HCT116 (cell line): ENCODE results near the gene COL21A1. TPM values are rescaled to one million over a fixed set of nuclear protein-coding genes. Genes with fewer than 3 reads are reported as not detected.

Experiments used
- ATAC-seq: fragments of 200-7000 bp; cut with Tn5 transposase; 2 replicates; pipeline ENCODE4 v1.9.1; 2020; ENCODE audit warnings: mild to moderate bottlenecking, moderate library complexity
- BruUV-seq: library from RNA; stranded (reverse); fragments of 400-500 nt; replicated peaks from 2 replicates; lab custom pipeline; 2021; lab: Mats Ljungman, UMichigan
- CTCF ChIA-PET: fragments of 300-600 bp; sonication (Branson Sonifier 250); formaldehyde crosslinking; loops from one replicate; lab custom pipeline; 2021; ENCODE audit warnings: antibody characterized with exemption; lab: Charles Lee
- POLR2A ChIA-PET: fragments of 300-600, 350-600 bp; sonication (Branson Sonifier 250); formaldehyde crosslinking; loops from one replicate; lab custom pipeline; 2021; ENCODE audit warnings: antibody characterized with exemption; lab: Charles Lee
- RAD21 ChIA-PET, 2 experiments: fragments of 300-600 bp; sonication (Branson Sonifier 250); formaldehyde crosslinking; loops; one replicate each; lab custom pipeline; 2023; ENCODE audit warnings: low total read pairs in 2 of 2; ENCODE audit not compliant: uncharacterized antibody in 2 of 2, unreplicated experiment in 2 of 2, low non-redundant PET in 1 of 2; lab: Charles Lee
- DNase-seq: peaks from one replicate; pipeline ENCODE4 v3.0.0-alpha.2; 2010; ENCODE audit warnings: low read depth, low spot score
- H2AFZ ChIP-seq: fragments of 200-600 bp; shearing (Covaris generic), sonication (generic); 2 replicates; pipeline ENCODE4 v1.6.1; 2017; ENCODE audit warnings: low read depth, mixed run types, mixed read lengths, antibody characterized with exemption, low read length; ENCODE audit not compliant: poor library complexity, severe bottlenecking
- H3K27ac ChIP-seq: 2 replicates; pipeline ENCODE4 v1.5.1; 2012; ENCODE audit warnings: low read depth, low read length
- H3K27me3 ChIP-seq: fragments of 200-600 bp; sonication (generic); 2 replicates; pipeline ENCODE4 v1.6.1; 2016; ENCODE audit warnings: mixed run types, low read length, mixed read lengths; ENCODE audit not compliant: insufficient read depth
- H3K36me3 ChIP-seq, 2 experiments: fragments of 200-500 bp in 1 of 2; fragments of 200-600 bp in 1 of 2; sonication (Bioruptor generic) in 1 of 2; sonication (generic) in 1 of 2; 2 replicates each; pipeline versions ENCODE4 v1.5.1 to v1.6.1; 2014 to 2016; ENCODE audit warnings: low read length in 2 of 2, inconsistent platforms in 1 of 2, mixed read lengths in 1 of 2, mixed run types in 1 of 2; ENCODE audit not compliant: insufficient read depth in 2 of 2, control insufficient read depth in 1 of 2
- H3K4me1 ChIP-seq, 2 experiments: fragments of 200-600 bp in 1 of 2; sonication (generic) in 1 of 2; 2 replicates each; pipeline versions ENCODE4 v1.5.1 to v1.6.1; 2012 to 2017; ENCODE audit warnings: low read length in 2 of 2, inconsistent platforms in 1 of 2, mild to moderate bottlenecking in 1 of 2, mixed read lengths in 1 of 2, mixed run types in 1 of 2, moderate library complexity in 1 of 2; ENCODE audit not compliant: insufficient read depth in 2 of 2, control insufficient read depth in 1 of 2
- H3K4me2 ChIP-seq: fragments of 200-600 bp; sonication (generic); 2 replicates; pipeline ENCODE4 v1.6.1; 2017; ENCODE audit warnings: mixed run types, low read length, mixed read lengths
- H3K4me3 ChIP-seq, 2 experiments: fragments of 200-600 bp in 1 of 2; sonication (generic) in 1 of 2; replicated peaks in 1 of 2; 2 replicates each; pipeline ENCODE4 v1.5.1; 2011 to 2016; ENCODE audit warnings: low read length in 2 of 2, control low read depth in 1 of 2, low read depth in 1 of 2, mild to moderate bottlenecking in 1 of 2, mixed read lengths in 1 of 2, mixed run types in 1 of 2
- H3K79me2 ChIP-seq: fragments of 200-600 bp; sonication (generic); 2 replicates; pipeline ENCODE4 v1.6.1; 2017; ENCODE audit warnings: mild to moderate bottlenecking, mixed run types, low read length, moderate library complexity, mixed read lengths; ENCODE audit not compliant: insufficient read depth
- H3K9ac ChIP-seq: fragments of 200-600 bp; sonication (generic); 2 replicates; pipeline ENCODE4 v1.6.1; 2016; ENCODE audit warnings: low read length, mixed read lengths
- H3K9me2 ChIP-seq: fragments of 200-600 bp; sonication (generic), shearing (Covaris generic); 2 replicates; pipeline ENCODE4 v1.6.1; 2017; ENCODE audit warnings: mixed run types, mild to moderate bottlenecking, moderate library complexity; ENCODE audit not compliant: insufficient read depth
- H3K9me3 ChIP-seq, 2 experiments: fragments of 200-500 bp in 1 of 2; fragments of 200-600 bp in 1 of 2; sonication (Bioruptor generic) in 1 of 2; sonication (generic) in 1 of 2; 2 replicates each; pipeline ENCODE4 v1.6.1; 2014 to 2017; ENCODE audit warnings: low read length in 2 of 2, mixed read lengths in 2 of 2, inconsistent platforms in 1 of 2, low read depth in 1 of 2, mild to moderate bottlenecking in 1 of 2, mixed run types in 1 of 2, moderate library complexity in 1 of 2; ENCODE audit not compliant: control insufficient read depth in 1 of 2, insufficient read depth in 1 of 2
- H4K20me1 ChIP-seq: fragments of 200-600 bp; sonication (generic), shearing (Covaris generic); 2 replicates; pipeline ENCODE4 v1.6.1; 2017; ENCODE audit warnings: mixed run types, mild to moderate bottlenecking, moderate library complexity; ENCODE audit not compliant: insufficient read depth
- POLR2AphosphoS5 ChIP-seq: IDR thresholded peaks from 2 replicates; pipeline ENCODE4 v1.6.1; 2011; ENCODE audit warnings: mild to moderate bottlenecking, low read depth, low read length, moderate library complexity
- RAD21 ChIP-seq: IDR thresholded peaks from 2 replicates; pipeline ENCODE4 v1.6.1; 2012; ENCODE audit warnings: low read depth, mild to moderate bottlenecking
- SIN3A ChIP-seq: IDR thresholded peaks from 2 replicates; pipeline ENCODE4 v1.6.1; 2012; ENCODE audit warnings: low read depth
- SRF ChIP-seq: IDR thresholded peaks from 2 replicates; pipeline ENCODE4 v1.6.1; 2012; ENCODE audit warnings: low read depth
- YY1 ChIP-seq: IDR thresholded peaks from 2 replicates; pipeline ENCODE4 v1.6.1; 2011; ENCODE audit warnings: low read length, low read depth, moderate library complexity, mild to moderate bottlenecking; ENCODE audit not compliant: insufficient replicate concordance; ENCODE audit errors: extremely low read depth
- ZFX ChIP-seq: fragments of 450-650 bp; IDR thresholded peaks from 2 replicates; pipeline ENCODE4 v1.6.1; 2017
- intact Hi-C: fragments of 100-400 bp; cut with micrococcal nuclease; formaldehyde crosslinking; loops from 2 replicates; pipeline ENCODE4 v1.10.0; 2022
- total RNA-seq: library from RNA; stranded (reverse); gene quantifications from one replicate; pipeline ENCODE4 v1.2.1, GENCODE V29; 2021; ENCODE audit not compliant: unreplicated experiment

The COL21A1 gene
- total RNA-seq, 1 experiment from 2014 or later = not detected

DNA sequence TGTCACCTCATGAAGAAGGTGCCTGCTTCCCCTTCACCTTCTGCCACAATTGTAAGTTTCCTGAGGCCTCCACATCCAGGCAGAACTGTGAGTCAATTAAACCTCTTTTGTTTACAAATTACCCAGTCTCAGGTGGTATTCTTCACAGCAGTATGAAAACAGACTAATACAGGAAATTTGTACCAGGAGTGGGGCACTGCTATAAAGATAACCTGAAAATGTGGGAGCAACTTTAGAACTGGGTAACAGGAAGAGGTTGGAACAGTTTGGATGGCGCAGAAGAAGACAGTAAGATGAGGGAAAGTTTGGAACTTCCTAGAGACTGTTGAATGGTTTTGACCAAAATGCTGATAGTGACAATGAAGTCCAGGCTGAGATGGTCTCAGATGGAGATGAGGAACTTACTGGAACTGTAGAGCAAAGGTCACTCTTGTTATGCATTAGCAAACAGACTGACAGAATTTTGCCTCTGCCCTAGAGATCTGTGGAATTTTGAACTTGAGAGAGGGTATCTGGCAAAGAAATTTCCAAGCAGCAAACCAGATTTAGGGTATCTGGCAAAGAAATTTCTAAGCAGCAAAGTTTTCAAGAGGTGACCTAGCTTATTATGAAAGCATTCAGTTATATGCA lies 23.5 kb upstream of the COL21A1 start:
- no peaks in the 10 kb centered on the region for H3K4me1 ChIP-seq
- no peaks in the 10 kb centered on the region for H3K27me3 ChIP-seq
- ChIA-PET RAD21 (no interaction called here), POLR2A (no interaction called here), CTCF (no interaction called here)
- H3K9ac ChIP-seq = no peak overlapping the region
- H3K36me3 ChIP-seq = no peaks in the 10 kb centered on the region
- no peaks in the 10 kb centered on the region for H3K79me2 ChIP-seq
- no peaks in the 10 kb centered on the region for H3K9me3 ChIP-seq
- no peak overlapping the region for H2AFZ ChIP-seq
- H3K9me2 ChIP-seq = no peaks in the 10 kb centered on the region
- no TSS peak for BruUV-seq
- H4K20me1 ChIP-seq = no peaks in the 10 kb centered on the region
- intact Hi-C loops = no loop called here
- H3K4me3 ChIP-seq = no peak overlapping the region
- no peak overlapping the region for H3K4me2 ChIP-seq
- TF ChIP-seq ZFX (no peak), POLR2AphosphoS5 (no peak), YY1 (no peak), SRF (no peak)
- DNase-seq (no peak), ATAC-seq (no peak)
- H3K27ac ChIP-seq = no peak overlapping the region

DNA sequence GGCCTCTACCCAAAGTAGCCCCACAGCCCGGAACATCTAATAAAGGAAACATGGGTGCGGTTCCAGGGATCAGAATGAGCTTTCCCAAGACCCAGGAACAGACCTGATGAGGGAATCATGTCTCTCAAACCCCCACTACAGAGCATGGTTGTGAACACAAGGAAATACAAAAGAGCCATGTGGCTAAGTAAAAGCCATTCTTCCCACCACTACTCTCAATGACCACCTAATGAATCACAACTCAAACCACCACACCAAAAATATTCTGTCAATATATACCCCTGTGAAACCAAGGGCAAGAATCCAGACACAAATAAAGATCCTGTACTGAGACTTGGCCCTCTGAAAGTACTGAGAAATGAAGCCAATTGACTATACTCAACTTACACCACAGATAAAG lies 20.9 kb upstream of the COL21A1 start:
- TF ChIP-seq SIN3A = no peak
- TF ChIP-seq RAD21 = no peak
- TF ChIP-seq, all 23 proteins: peak for 0

More for the DNA sequence above, 20.9 kb upstream of the COL21A1 start:
- no peak for DNase-seq
- intact Hi-C loops = no loop called here
- Histone ChIP-seq H2AFZ (no peak overlapping the region), H3K27ac (no peak overlapping the region), H3K4me3 (no peak overlapping the region), H3K9me2 (no peaks in the 10 kb centered on the region), H3K79me2 (no peaks in the 10 kb centered on the region), H3K27me3 (no peaks in the 10 kb centered on the region), H3K4me1 (no peaks in the 10 kb centered on the region), H4K20me1 (no peaks in the 10 kb centered on the region), H3K9ac (no peak overlapping the region), H3K4me2 (no peak overlapping the region), H3K36me3 (no peaks in the 10 kb centered on the region), H3K9me3 (no peaks in the 10 kb centered on the region)
- BruUV-seq = no TSS peak
- ChIA-PET POLR2A (no interaction called here), CTCF (no interaction called here), RAD21 (no interaction called here)
- no peak for ATAC-seq
